GM18517 (cell line): ENCODE data around the gene C7orf33.

Experiments
- ATAC-seq: cut with Tn5 transposase; IDR thresholded peaks from one replicate; pipeline ENCODE4 v1.9.1; 2021; ENCODE audit warnings: mild to moderate bottlenecking, moderate library complexity; ENCODE audit not compliant: unreplicated experiment

C7orf33 gene

GRCh38 chr7:148624735-148625134 is 34.2 kb downstream of the C7orf33 start:
- no peak for ATAC-seq

GRCh38 chr7:148625342-148625741 is 34.8 kb downstream of the C7orf33 start:
- ATAC-seq: no peak

- no peak for ATAC-seq
Observed at GRCh38 chr7:148626828-148627227, 36.3 kb downstream of the C7orf33 start.

GRCh38 chr7:148628011-148628410 is 37.4 kb downstream of the C7orf33 start:
- ATAC-seq: no peak

- no peak for ATAC-seq
Observed at GRCh38 chr7:148630078-148630477, 39.5 kb downstream of the C7orf33 start.

GRCh38 chr7:148633761-148634160 is 43.2 kb downstream of the C7orf33 start:
- no peak for ATAC-seq

- no peak for ATAC-seq
Observed at GRCh38 chr7:148637094-148637493, 46.5 kb downstream of the C7orf33 start.

GRCh38 chr7:148645898-148646297 is 55.3 kb downstream of the C7orf33 start:
- ATAC-seq: no peak

- no peak for ATAC-seq
Observed at GRCh38 chr7:148650232-148650858, 59.8 kb downstream of the C7orf33 start.

GRCh38 chr7:148652773-148653172 is 62.2 kb downstream of the C7orf33 start:
- no peak for ATAC-seq

- no peak for ATAC-seq
Observed at GRCh38 chr7:148657929-148658328, 67.4 kb downstream of the C7orf33 start.

- ATAC-seq: no peak
Observed at GRCh38 chr7:148661471-148661870, 70.9 kb downstream of the C7orf33 start.

- ATAC-seq: no peak
Observed at GRCh38 chr7:148662646-148663045, 72.1 kb downstream of the C7orf33 start.

GRCh38 chr7:148664324-148664723 is 73.8 kb downstream of the C7orf33 start:
- no peak for ATAC-seq

GRCh38 chr7:148665221-148665620 is 74.7 kb downstream of the C7orf33 start:
- no peak for ATAC-seq
